Heart left ventricle (tissue), 16 donors: ENCODE measurements around the gene NKAPL. TPM values are rescaled to one million over a fixed set of nuclear protein-coding genes. Genes with fewer than 3 reads are reported as not detected.
A peak's percentile ranks its signal among the peaks of the same experiment; 100 is the strongest.

Experiments used
- ATAC-seq, 4 donors: fragments of 200-7000 bp; cut with Tn5 transposase; one replicate each; pipeline ENCODE4 v1.9.1; 2020 to 2022; ENCODE audit warnings: moderate library complexity in 4 of 4, mild to moderate bottlenecking in 3 of 4, moderate number of reproducible peaks in 1 of 4
- DNase-seq, 5 donors: peaks; one replicate each; pipeline ENCODE4 v3.0.0-alpha.2; 2020
- H3K27ac ChIP-seq, 12 donors: fragments of 200-600 bp; sonication (generic) in 4 of 12; one replicate each; pipeline versions ENCODE4 v1.5.0 to v1.8.0; 2016 to 2022; ENCODE audit warnings: mild to moderate bottlenecking in 2 of 12
- H3K27me3 ChIP-seq, 9 donors: fragments of 200-600 bp; sonication (generic) in 2 of 9; one replicate each; pipeline versions ENCODE4 v1.5.1 to v1.8.0; 2016 to 2022; ENCODE audit warnings: mild to moderate bottlenecking in 3 of 9
- H3K36me3 ChIP-seq, 9 donors: fragments of 200-600 bp; sonication (generic) in 2 of 9; one replicate each; pipeline versions ENCODE4 v1.5.0 to v1.8.0; 2018 to 2022; ENCODE audit warnings: mild to moderate bottlenecking in 2 of 9
- H3K4me1 ChIP-seq, 12 donors: fragments of 200-600 bp; sonication (generic) in 4 of 12; one replicate each; pipeline versions ENCODE4 v1.5.0 to v1.8.0; 2016 to 2022; ENCODE audit warnings: mild to moderate bottlenecking in 3 of 12
- H3K4me3 ChIP-seq, 12 donors: fragments of 200-600 bp; sonication (generic) in 4 of 12; one replicate each; pipeline versions ENCODE4 v1.5.0 to v1.8.0; 2017 to 2022; ENCODE audit warnings: mild to moderate bottlenecking in 9 of 12, moderate library complexity in 4 of 12
- H3K9me3 ChIP-seq, 12 donors: fragments of 200-600 bp; sonication (generic) in 4 of 12; one replicate each; pipeline versions ENCODE4 v1.5.0 to v1.8.0; 2016 to 2022; ENCODE audit warnings: mild to moderate bottlenecking in 1 of 12
- POLR2A ChIP-seq, 2 donors: fragments of 450-650 bp; IDR thresholded peaks; one replicate each; pipeline ENCODE4 v1.6.1; 2017; ENCODE audit warnings: antibody characterized with exemption in 2 of 2, mild to moderate bottlenecking in 2 of 2, moderate library complexity in 2 of 2
- WGBS, 4 donors: extraction: QIAGEN DNeasy Blood & Tissue Kit in 2 of 4; methylation state at CpG; one replicate each; pipeline versions ENCODE4 v1.1.5 to v1.1.7; 2013 to 2018; 5-methylcytosine and 5-hydroxymethylcytosine counted together
- intact Hi-C, 10 donors: fragments of 100-400 bp; cut with DNase I; formaldehyde crosslinking; loops; one replicate each; pipeline versions ENCODE4 v1.11.1 to v1.14.2; 2022
- polyA plus RNA-seq, 2 donors: library from polyadenylated mRNA; stranded (reverse); fragments of 200-250 nt; gene quantifications; one replicate each; pipeline ENCODE4 v1.2.3, GENCODE V29; 2013
- total RNA-seq, 9 donors: library from RNA; depleted of rRNA in 2 of 9; stranded (reverse); fragments of >200 nt in 2 of 9; fragmentation: NEBNext Ultra II Directional in 3 of 9; extraction: Animal tissue kit (Norgen Biotek cat#: 25700) in 3 of 9; gene quantifications; one replicate each; pipeline versions ENCODE4 v1.1.0 to v1.2.4, GENCODE V29; 2016 to 2023
- TF ChIP-seq, protein P1 (sequence below), 12 donors: fragments of 200-600 bp; sonication (generic) in 4 of 12; IDR thresholded peaks; one replicate each; pipeline versions ENCODE4 v1.5.0 to v1.8.0; 2018 to 2022; ENCODE audit warnings: antibody characterized with exemption in 12 of 12, mild to moderate bottlenecking in 5 of 12
- donor health status: ischemic (EF 13 %, LVEDD 7.1; RV severe dilation, severe dysfunction).
- donor health status: healthy with polysubstance abuse.
- donor health status: DM: no; HTN: yes; CAD: no.
- donor health status: DM: no; HTN: no; CAD: no.
- donor health status: ischemic (EF 25% LVEDD 6.9; RV normal size, moderate dysfunction).
- donor health status: ischemic (EF 25% LVEDD 5.7; RV mildly dilated, moderate dysfunction).
- donor health status: healthy.
- donor health status: DM: yes; HTN: yes; CAD: no.
- donor health status: ischemic (EF 35%, LVEDD 5.7; RV mildly dilated, moderate dysfunction).
- donor health status: nonischemic (EF 11% LVEDD 7.7; RV severe dilation, severe dysfunction).
- donor health status: DM: yes; HTN: yes; CAD: no.
- donor health status: PGD.
- donor health status: ischemic (EF 29% LVEDD 5.4; RV normal size, mild dysfunction).
- donor health status: nonischemic (EF 23%, LVEDD 6.1; RV moderate dilation, normal function).

Gene NKAPL
- total and polyA plus RNA-seq, 11 donors = 3.3 to 8.4 (median 5.3) TPM

DNA sequence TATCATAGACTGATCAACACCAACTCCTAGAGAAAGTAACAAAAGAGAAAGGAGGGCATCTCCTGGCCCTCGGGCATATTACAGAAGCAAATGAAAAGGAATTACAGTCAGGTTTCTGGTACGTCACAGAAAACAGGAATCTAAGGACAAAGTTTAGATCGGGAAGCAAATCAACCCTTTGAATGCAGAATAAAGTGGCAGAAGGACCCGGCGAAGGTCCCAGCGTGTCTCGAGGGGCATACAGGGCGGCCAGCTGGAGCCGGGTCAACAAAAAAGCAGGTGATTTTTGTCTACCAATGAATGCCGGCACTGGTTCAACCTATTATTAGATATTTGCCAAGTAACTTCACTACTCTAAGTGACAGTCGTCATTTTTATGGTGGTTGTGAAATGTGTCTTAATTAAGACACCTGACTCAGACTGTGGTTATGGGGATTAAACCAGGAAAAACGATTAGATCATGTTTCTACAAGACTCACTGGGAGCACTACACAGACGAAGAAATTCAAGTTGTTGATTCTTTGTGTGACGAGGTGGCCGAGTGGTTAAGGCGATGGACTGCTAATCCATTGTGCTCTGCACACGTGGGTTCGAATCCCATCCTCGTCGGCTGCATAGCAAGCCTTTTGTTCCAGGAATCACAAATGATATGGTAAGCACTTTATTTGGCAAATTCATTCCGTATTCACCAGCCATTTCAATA is 46.4 kb upstream of the NKAPL start:
- TF ChIP-seq POLR2A (IDR thresholded peaks at IDR 0.05) = no peak
- TF ChIP-seq, protein P1, sequence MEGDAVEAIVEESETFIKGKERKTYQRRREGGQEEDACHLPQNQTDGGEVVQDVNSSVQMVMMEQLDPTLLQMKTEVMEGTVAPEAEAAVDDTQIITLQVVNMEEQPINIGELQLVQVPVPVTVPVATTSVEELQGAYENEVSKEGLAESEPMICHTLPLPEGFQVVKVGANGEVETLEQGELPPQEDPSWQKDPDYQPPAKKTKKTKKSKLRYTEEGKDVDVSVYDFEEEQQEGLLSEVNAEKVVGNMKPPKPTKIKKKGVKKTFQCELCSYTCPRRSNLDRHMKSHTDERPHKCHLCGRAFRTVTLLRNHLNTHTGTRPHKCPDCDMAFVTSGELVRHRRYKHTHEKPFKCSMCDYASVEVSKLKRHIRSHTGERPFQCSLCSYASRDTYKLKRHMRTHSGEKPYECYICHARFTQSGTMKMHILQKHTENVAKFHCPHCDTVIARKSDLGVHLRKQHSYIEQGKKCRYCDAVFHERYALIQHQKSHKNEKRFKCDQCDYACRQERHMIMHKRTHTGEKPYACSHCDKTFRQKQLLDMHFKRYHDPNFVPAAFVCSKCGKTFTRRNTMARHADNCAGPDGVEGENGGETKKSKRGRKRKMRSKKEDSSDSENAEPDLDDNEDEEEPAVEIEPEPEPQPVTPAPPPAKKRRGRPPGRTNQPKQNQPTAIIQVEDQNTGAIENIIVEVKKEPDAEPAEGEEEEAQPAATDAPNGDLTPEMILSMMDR (IDR thresholded peaks at IDR 0.05) = no peak
- no peak for DNase-seq
- Histone ChIP-seq H3K9me3 (no peaks in the 10 kb centered on the region), H3K27ac (no peak overlapping the region), H3K4me1 (peaks cover 0 to 30% (median 7%) of the 10 kb centered on the region in 12 donors), H3K4me3 (peak overlapping the region in 9 of 12 donors; percentile 6 to 37 (median 22)), H3K27me3 (peaks cover 42 to 89% (median 84%) of the 10 kb centered on the region in 9 donors), H3K36me3 (no peaks in the 10 kb centered on the region)
- peak in 3 of 4 donors; percentile 31 to 42 (median 38) for ATAC-seq
- WGBS, 4 donors = 2 to 5% (median 3%) methylated on average over 21 of the region's 21 CpGs
- intact Hi-C loops = loop anchor here in 2 of 10 donors (10.0 kb wide), 2 partner anchors 58 to 68 kb away; partner anchors contain the start of gene ZKSCAN8 (in 1 of the 2)

DNA sequence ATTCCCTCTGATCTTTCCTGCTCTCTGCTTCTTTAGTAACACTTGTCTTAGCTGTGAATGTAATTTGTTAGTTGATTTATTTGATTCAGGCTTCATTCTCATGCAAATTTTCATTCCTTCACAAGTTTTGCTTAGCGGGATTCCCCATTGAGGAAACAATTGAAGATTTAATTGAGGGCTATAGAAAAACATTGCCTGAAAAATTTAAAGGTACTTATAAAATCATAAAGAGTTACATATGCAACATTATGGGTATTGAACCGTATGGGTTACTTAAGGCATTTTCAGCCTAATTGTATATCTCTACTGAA is 45.9 kb upstream of the NKAPL start:
- 14 to 27% (median 21%) methylated on average over 2 of the region's 2 CpGs for WGBS, 4 donors
- intact Hi-C loops = loop anchor here in 2 of 10 donors (10.0 kb wide), 2 partner anchors 58 to 68 kb away; partner anchors contain the start of gene ZKSCAN8 (in 1 of the 2)
- H3K9me3 ChIP-seq = no peaks in the 10 kb centered on the region

DNA sequence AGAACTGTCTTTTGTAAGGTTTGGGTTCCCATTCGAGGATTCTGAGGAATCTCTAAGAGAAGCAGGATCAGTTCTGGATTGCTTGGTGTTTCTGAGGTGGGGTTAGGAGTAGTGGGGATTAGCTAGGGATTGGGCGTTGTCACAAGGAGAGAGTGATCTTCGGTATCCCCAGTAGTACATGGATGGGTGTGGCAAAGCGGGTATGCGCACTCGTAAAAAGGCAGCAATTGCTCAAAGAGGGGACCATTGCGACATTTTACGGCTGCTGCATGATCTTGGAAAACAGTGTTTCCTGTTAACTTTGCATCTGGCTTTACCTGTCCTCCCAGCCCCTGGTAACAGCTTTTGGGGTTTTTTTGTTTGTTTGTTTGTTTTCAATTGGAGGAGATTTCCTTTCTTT is 43.7 kb upstream of the NKAPL start:
- H3K9me3 ChIP-seq = no peaks in the 10 kb centered on the region
- peaks cover 0 to 32% (median 12%) of the 10 kb centered on the region in 12 donors for H3K4me1 ChIP-seq
- H3K27me3 ChIP-seq = peaks cover 16 to 64% (median 56%) of the 10 kb centered on the region in 9 donors
- intact Hi-C loops = loop anchor here in 6 of 10 donors (5.0 to 10.0 kb wide), 6 partner anchors 37 to 133 kb away; partner anchors contain the start of genes ZKSCAN8 (in 3 of the 6), ZKSCAN4 (in 1 of the 6) and ZNF165 (in 1 of the 6)
- no peak for TF ChIP-seq POLR2A (IDR thresholded peaks at IDR 0.05)
- TF ChIP-seq, protein P1 (IDR thresholded peaks at IDR 0.05) = no peak
- H3K27ac ChIP-seq = no peak overlapping the region
- ATAC-seq = no peak
- no peak for DNase-seq
- no peaks in the 10 kb centered on the region for H3K36me3 ChIP-seq
- no peak overlapping the region for H3K4me3 ChIP-seq
- 25 to 59% (median 51%) methylated on average over 8 of the region's 8 CpGs for WGBS, 4 donors

More for the DNA sequence above, 45.9 kb upstream of the NKAPL start:
- Histone ChIP-seq H3K27me3 (peaks cover 37 to 84% (median 79%) of the 10 kb centered on the region in 9 donors), H3K36me3 (no peaks in the 10 kb centered on the region), H3K4me3 (no peak overlapping the region), H3K27ac (no peak overlapping the region), H3K4me1 (peaks cover 0 to 30% (median 8%) of the 10 kb centered on the region in 12 donors)
- ATAC-seq = no peak
- DNase-seq = no peak
- TF ChIP-seq POLR2A (IDR thresholded peaks at IDR 0.05) = no peak
- TF ChIP-seq, protein P1 (IDR thresholded peaks at IDR 0.05) = no peak

DNA sequence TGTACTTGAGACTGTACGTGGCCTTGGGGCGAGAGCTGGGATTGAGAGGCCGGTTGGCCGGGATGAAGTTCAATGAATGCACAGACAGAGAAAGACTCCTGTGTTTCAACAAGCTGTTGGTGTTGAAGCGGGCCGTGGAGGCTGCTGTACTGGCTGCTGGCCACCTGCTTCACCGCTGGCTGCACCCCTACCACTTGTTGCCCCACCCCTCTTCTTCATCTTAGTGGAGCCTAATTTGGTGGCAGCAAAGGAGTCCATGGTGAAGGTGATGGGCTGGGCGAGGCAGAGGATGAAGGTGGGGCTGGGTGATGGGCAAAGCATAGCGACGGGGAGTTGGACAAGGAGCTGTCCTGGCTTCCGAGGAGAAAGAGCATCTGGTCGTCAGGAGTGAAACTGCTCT is 41.2 kb upstream of the NKAPL start:
- ATAC-seq = no peak
- intact Hi-C loops = loop anchor here in 6 of 10 donors (5.0 to 10.0 kb wide), 6 partner anchors 34 to 136 kb away; partner anchors contain the start of genes ZKSCAN8 (in 3 of the 6), ZKSCAN4 (in 1 of the 6) and ZNF165 (in 1 of the 6)

More for the DNA sequence above, 41.2 kb upstream of the NKAPL start:
- Histone ChIP-seq H3K27me3 (peaks cover 0 to 55% (median 41%) of the 10 kb centered on the region in 9 donors), H3K4me1 (peaks cover 0 to 24% (median 11%) of the 10 kb centered on the region in 12 donors), H3K27ac (no peak overlapping the region), H3K4me3 (peak overlapping the region in 8 of 12 donors; percentile 20 to 78 (median 72)), H3K36me3 (no peaks in the 10 kb centered on the region), H3K9me3 (no peaks in the 10 kb centered on the region)
- 82 to 95% (median 91%) methylated on average over 4 to 12 of the region's 12 CpGs for WGBS, 4 donors
- TF ChIP-seq, protein P1 (IDR thresholded peaks at IDR 0.05) = no peak
- no peak for TF ChIP-seq POLR2A (IDR thresholded peaks at IDR 0.05)
- DNase-seq = no peak
